Measurements from ENCODE around the gene CDK18.

CDK18 gene

GRCh38 chr1:205535866-205536758, 31.6 kb downstream of the CDK18 start:
- no peak overlapping the region for H3K4me3 ChIP-seq (ENCODE audit: low read depth in 1 of 2, low read length in 2 of 2)
- no peak overlapping the region for H3K27ac ChIP-seq (ENCODE audit: low read depth, low read length)
- H3K36me3 ChIP-seq (ENCODE audit: insufficient read depth, low read length): no peaks in the 10 kb centered on the region
- H3K9me3 ChIP-seq (ENCODE audit: low read length): no peaks in the 10 kb centered on the region
- no peak overlapping the region for H3K9ac ChIP-seq (ENCODE audit: low read length)
- H3K4me1 ChIP-seq (ENCODE audit: insufficient read depth, low read length): no peaks in the 10 kb centered on the region
- no peaks in the 10 kb centered on the region for H3K27me3 ChIP-seq (ENCODE audit: control insufficient read depth in 1 of 2, insufficient read depth in 2 of 2, low read length in 2 of 2)

GRCh38 chr1:205536759-205537361, 32.4 kb downstream of the CDK18 start:
- no peak overlapping the region for H3K27ac ChIP-seq (ENCODE audit: low read depth, low read length)
- no peak overlapping the region for H3K4me3 ChIP-seq (ENCODE audit: low read depth in 1 of 2, low read length in 2 of 2)
- H3K4me1 ChIP-seq (ENCODE audit: insufficient read depth, low read length): no peaks in the 10 kb centered on the region
- H3K9me3 ChIP-seq (ENCODE audit: low read length): no peaks in the 10 kb centered on the region
- H3K27me3 ChIP-seq (ENCODE audit: control insufficient read depth in 1 of 2, insufficient read depth in 2 of 2, low read length in 2 of 2): no peaks in the 10 kb centered on the region
- H3K36me3 ChIP-seq (ENCODE audit: insufficient read depth, low read length): no peaks in the 10 kb centered on the region
- no peak overlapping the region for H3K9ac ChIP-seq (ENCODE audit: low read length)

- no peaks in the 10 kb centered on the region for H3K4me1 ChIP-seq (ENCODE audit: insufficient read depth, low read length)
Observed at GRCh38 chr1:205537386-205538018, 33.0 kb downstream of the CDK18 start.

GRCh38 chr1:205538235-205538840, 33.9 kb downstream of the CDK18 start:
- Histone ChIP-seq H3K9me3 (ENCODE audit: low read length) (no peaks in the 10 kb centered on the region), H3K9ac (ENCODE audit: low read length) (no peak overlapping the region), H3K27ac (ENCODE audit: low read depth, low read length) (no peak overlapping the region), H3K36me3 (ENCODE audit: insufficient read depth, low read length) (no peaks in the 10 kb centered on the region), H3K27me3 (ENCODE audit: control insufficient read depth in 1 of 2, insufficient read depth in 2 of 2, low read length in 2 of 2) (no peaks in the 10 kb centered on the region), H3K4me3 (ENCODE audit: low read depth in 1 of 2, low read length in 2 of 2) (no peak overlapping the region), H3K4me1 (ENCODE audit: insufficient read depth, low read length) (peaks cover 4% of the 10 kb centered on the region)

More at GRCh38 chr1:205537386-205538018, 33.0 kb downstream of the CDK18 start:
- Histone ChIP-seq H3K36me3 (ENCODE audit: insufficient read depth, low read length) (no peaks in the 10 kb centered on the region), H3K9ac (ENCODE audit: low read length) (no peak overlapping the region), H3K27me3 (ENCODE audit: control insufficient read depth in 1 of 2, insufficient read depth in 2 of 2, low read length in 2 of 2) (no peaks in the 10 kb centered on the region), H3K9me3 (ENCODE audit: low read length) (no peaks in the 10 kb centered on the region), H3K27ac (ENCODE audit: low read depth, low read length) (no peak overlapping the region), H3K4me3 (ENCODE audit: low read depth in 1 of 2, low read length in 2 of 2) (no peak overlapping the region)

GRCh38 chr1:205541161-205541886, 36.9 kb downstream of the CDK18 start:
- Histone ChIP-seq H3K36me3 (ENCODE audit: insufficient read depth, low read length) (no peaks in the 10 kb centered on the region), H3K27me3 (ENCODE audit: control insufficient read depth in 1 of 2, insufficient read depth in 2 of 2, low read length in 2 of 2) (peaks cover 0 to 13% of the 10 kb centered on the region in 2 donors), H3K4me1 (ENCODE audit: insufficient read depth, low read length) (peaks cover 11% of the 10 kb centered on the region), H3K9me3 (ENCODE audit: low read length) (no peaks in the 10 kb centered on the region), H3K4me3 (ENCODE audit: low read depth in 1 of 2, low read length in 2 of 2) (no peak overlapping the region), H3K9ac (ENCODE audit: low read length) (no peak overlapping the region), H3K27ac (ENCODE audit: low read depth, low read length) (no peak overlapping the region)

- H3K4me1 ChIP-seq (ENCODE audit: insufficient read depth, low read length): peaks cover 11% of the 10 kb centered on the region
- no peak overlapping the region for H3K9ac ChIP-seq (ENCODE audit: low read length)
- no peak overlapping the region for H3K4me3 ChIP-seq (ENCODE audit: low read depth in 1 of 2, low read length in 2 of 2)
- no peaks in the 10 kb centered on the region for H3K36me3 ChIP-seq (ENCODE audit: insufficient read depth, low read length)
- H3K9me3 ChIP-seq (ENCODE audit: low read length): no peaks in the 10 kb centered on the region
- H3K27me3 ChIP-seq (ENCODE audit: control insufficient read depth in 1 of 2, insufficient read depth in 2 of 2, low read length in 2 of 2): peaks cover 0 to 13% of the 10 kb centered on the region in 2 donors
- H3K27ac ChIP-seq (ENCODE audit: low read depth, low read length): no peak overlapping the region
Observed at GRCh38 chr1:205542367-205542766, 37.9 kb downstream of the CDK18 start.

GRCh38 chr1:205543351-205544301, 39.2 kb downstream of the CDK18 start:
- Histone ChIP-seq H3K4me3 (ENCODE audit: low read depth in 1 of 2, low read length in 2 of 2) (peak overlapping the region in 1 of 2 donors; percentile 20), H3K27ac (ENCODE audit: low read depth, low read length) (no peak overlapping the region), H3K27me3 (ENCODE audit: control insufficient read depth in 1 of 2, insufficient read depth in 2 of 2, low read length in 2 of 2) (peaks cover 0 to 23% of the 10 kb centered on the region in 2 donors), H3K4me1 (ENCODE audit: insufficient read depth, low read length) (peaks cover 11% of the 10 kb centered on the region), H3K9me3 (ENCODE audit: low read length) (no peaks in the 10 kb centered on the region), H3K9ac (ENCODE audit: low read length) (no peak overlapping the region), H3K36me3 (ENCODE audit: insufficient read depth, low read length) (no peaks in the 10 kb centered on the region)

GRCh38 chr1:205545001-205545919, 40.8 kb downstream of the CDK18 start:
- Histone ChIP-seq H3K4me3 (ENCODE audit: low read depth in 1 of 2, low read length in 2 of 2) (no peak overlapping the region), H3K36me3 (ENCODE audit: insufficient read depth, low read length) (no peaks in the 10 kb centered on the region), H3K27me3 (ENCODE audit: control insufficient read depth in 1 of 2, insufficient read depth in 2 of 2, low read length in 2 of 2) (peaks cover 0 to 26% of the 10 kb centered on the region in 2 donors), H3K9ac (ENCODE audit: low read length) (no peak overlapping the region), H3K9me3 (ENCODE audit: low read length) (no peaks in the 10 kb centered on the region), H3K4me1 (ENCODE audit: insufficient read depth, low read length) (peaks cover 11% of the 10 kb centered on the region), H3K27ac (ENCODE audit: low read depth, low read length) (no peak overlapping the region)

GRCh38 chr1:205545991-205546390, 41.5 kb downstream of the CDK18 start:
- Histone ChIP-seq H3K27me3 (ENCODE audit: control insufficient read depth in 1 of 2, insufficient read depth in 2 of 2, low read length in 2 of 2) (peaks cover 0 to 26% of the 10 kb centered on the region in 2 donors), H3K27ac (ENCODE audit: low read depth, low read length) (no peak overlapping the region)

More at GRCh38 chr1:205545991-205546390, 41.5 kb downstream of the CDK18 start:
- Histone ChIP-seq H3K4me3 (ENCODE audit: low read depth in 1 of 2, low read length in 2 of 2) (no peak overlapping the region), H3K36me3 (ENCODE audit: insufficient read depth, low read length) (no peaks in the 10 kb centered on the region), H3K9me3 (ENCODE audit: low read length) (no peaks in the 10 kb centered on the region), H3K9ac (ENCODE audit: low read length) (no peak overlapping the region), H3K4me1 (ENCODE audit: insufficient read depth, low read length) (peaks cover 11% of the 10 kb centered on the region)
